ENCODE data around the gene GALNS.

DNA sequence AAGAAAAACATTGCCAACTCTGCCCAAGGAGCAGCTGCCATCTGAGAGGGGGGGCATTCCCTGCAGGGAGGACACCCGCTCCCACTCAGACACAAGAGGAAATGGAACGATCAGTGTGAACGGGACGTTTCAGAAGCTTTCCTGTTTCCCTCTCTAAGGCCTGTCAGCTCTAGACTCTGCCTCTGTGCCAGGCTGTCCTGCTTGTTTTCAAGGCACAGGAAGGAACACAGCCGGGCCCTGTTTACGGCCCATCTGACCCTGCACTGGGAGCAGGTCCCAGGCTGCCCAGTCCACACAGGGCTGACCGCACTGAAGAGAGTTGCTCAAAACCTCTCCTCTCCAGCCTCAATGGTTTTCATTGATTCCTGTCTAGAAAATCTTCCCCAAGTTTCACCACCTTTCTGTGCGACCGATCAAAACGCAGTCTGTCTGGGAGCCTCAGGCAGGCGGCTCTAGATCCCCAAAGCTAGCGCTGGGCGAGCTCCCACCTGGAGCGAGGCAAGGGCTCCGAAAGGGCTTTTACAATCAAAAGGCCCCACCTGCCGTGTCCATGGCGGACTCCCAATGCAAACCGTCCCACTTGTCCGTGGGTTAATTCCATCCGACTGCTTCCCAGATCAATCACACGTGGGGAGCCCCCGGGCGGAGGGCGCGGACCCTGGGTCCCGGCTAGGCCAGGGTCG, 73.2 kb downstream of the GALNS start:
- TF ChIP-seq, protein P1, sequence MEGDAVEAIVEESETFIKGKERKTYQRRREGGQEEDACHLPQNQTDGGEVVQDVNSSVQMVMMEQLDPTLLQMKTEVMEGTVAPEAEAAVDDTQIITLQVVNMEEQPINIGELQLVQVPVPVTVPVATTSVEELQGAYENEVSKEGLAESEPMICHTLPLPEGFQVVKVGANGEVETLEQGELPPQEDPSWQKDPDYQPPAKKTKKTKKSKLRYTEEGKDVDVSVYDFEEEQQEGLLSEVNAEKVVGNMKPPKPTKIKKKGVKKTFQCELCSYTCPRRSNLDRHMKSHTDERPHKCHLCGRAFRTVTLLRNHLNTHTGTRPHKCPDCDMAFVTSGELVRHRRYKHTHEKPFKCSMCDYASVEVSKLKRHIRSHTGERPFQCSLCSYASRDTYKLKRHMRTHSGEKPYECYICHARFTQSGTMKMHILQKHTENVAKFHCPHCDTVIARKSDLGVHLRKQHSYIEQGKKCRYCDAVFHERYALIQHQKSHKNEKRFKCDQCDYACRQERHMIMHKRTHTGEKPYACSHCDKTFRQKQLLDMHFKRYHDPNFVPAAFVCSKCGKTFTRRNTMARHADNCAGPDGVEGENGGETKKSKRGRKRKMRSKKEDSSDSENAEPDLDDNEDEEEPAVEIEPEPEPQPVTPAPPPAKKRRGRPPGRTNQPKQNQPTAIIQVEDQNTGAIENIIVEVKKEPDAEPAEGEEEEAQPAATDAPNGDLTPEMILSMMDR (IDR thresholded peaks at IDR 0.05) = no peak
- no peak for TF ChIP-seq EZH2 (IDR thresholded peaks at IDR 0.05; ENCODE audit: borderline replicate concordance, insufficient read depth, low read depth, low read length, poor library complexity, severe bottlenecking)

Data from B cell (primary cell).